KMS-11 (cell line): ENCODE results near the gene GDE1.
A peak's percentile ranks its signal among the peaks of the same experiment; 100 is the strongest.

Source experiments
- H2AFZ ChIP-seq: fragments of 200-600 bp; sonication (generic); 2 replicates; pipeline ENCODE4 v1.6.1; 2016; ENCODE audit warnings: antibody characterized with exemption, mixed run types, low read depth
- H3K27ac ChIP-seq: fragments of 200-600 bp; sonication (generic); 2 replicates; pipeline ENCODE4 v1.6.1; 2016; ENCODE audit warnings: mild to moderate bottlenecking, mixed run types
- H3K27me3 ChIP-seq: fragments of 200-600 bp; sonication (generic); 2 replicates; pipeline ENCODE4 v1.6.1; 2017; ENCODE audit warnings: mild to moderate bottlenecking, low read depth, mixed run types, moderate library complexity; ENCODE audit not compliant: insufficient read depth
- H3K36me3 ChIP-seq: fragments of 200-600 bp; sonication (generic); 2 replicates; pipeline ENCODE4 v1.6.1; 2017; ENCODE audit warnings: mild to moderate bottlenecking, mixed run types; ENCODE audit not compliant: insufficient read depth
- H3K4me1 ChIP-seq: fragments of 200-600 bp; sonication (generic); 2 replicates; pipeline ENCODE4 v1.6.1; 2016; ENCODE audit warnings: mild to moderate bottlenecking, low read depth, mixed run types; ENCODE audit not compliant: poor library complexity, severe bottlenecking
- H3K4me2 ChIP-seq: fragments of 200-600 bp; sonication (generic); 2 replicates; pipeline ENCODE4 v1.7.0; 2016; ENCODE audit warnings: mild to moderate bottlenecking, mixed run types
- H3K4me3 ChIP-seq: fragments of 200-600 bp; sonication (generic); IDR thresholded peaks from 2 replicates; pipeline ENCODE4 v1.6.1; 2017; ENCODE audit warnings: low read depth, low read length, mixed read lengths; ENCODE audit not compliant: insufficient read depth
- H3K79me2 ChIP-seq: fragments of 200-600 bp; sonication (generic); 2 replicates; pipeline ENCODE4 v1.6.1; 2016; ENCODE audit warnings: low read depth, mixed run types; ENCODE audit not compliant: insufficient read depth
- H3K9ac ChIP-seq: fragments of 200-600 bp; sonication (generic); 2 replicates; pipeline ENCODE4 v1.6.1; 2016; ENCODE audit warnings: mild to moderate bottlenecking, mixed run types
- H4K20me1 ChIP-seq: fragments of 200-600 bp; sonication (generic); 2 replicates; pipeline ENCODE4 v1.6.1; 2016; ENCODE audit warnings: mild to moderate bottlenecking, mixed run types; ENCODE audit not compliant: insufficient read depth
- TF ChIP-seq, protein P1 (sequence below): fragments of 200-600 bp; sonication (generic); conservative IDR thresholded peaks from 2 replicates; pipeline ENCODE4 v1.6.1; 2017; ENCODE audit warnings: low read depth, mild to moderate bottlenecking, antibody characterized with exemption, low read length, moderate library complexity, mixed read lengths

Gene GDE1

DNA sequence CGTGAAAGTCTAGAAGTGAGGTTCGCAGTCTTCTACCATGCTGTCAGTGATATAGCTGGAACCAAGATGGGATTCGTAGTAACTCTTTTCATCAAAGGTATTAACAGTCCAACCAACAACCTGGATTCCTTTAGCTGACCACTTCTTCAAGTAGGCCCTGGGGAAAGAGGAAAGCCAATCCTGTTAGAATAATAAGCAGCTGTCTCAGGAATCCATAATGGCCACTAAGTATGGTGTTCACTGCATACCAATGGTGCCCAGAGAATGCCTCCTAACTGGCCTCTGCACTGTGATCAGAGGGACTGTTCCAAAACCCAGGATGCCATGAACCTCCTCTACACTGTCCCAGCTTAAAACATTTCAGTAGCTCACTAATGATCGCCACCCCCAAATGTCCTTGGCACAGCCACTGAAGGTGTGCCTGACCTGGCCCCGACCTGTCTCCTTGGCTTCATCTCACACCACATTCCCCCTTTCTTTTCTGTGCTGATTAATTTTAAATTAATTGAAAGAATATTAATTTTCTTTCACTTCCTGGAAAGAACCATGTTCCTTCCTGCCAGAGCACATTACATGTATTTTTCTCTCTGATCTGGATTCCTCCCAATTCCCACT lies 18.3 kb downstream of the GDE1 start:
- Histone ChIP-seq H3K4me2 (no peak overlapping the region), H3K79me2 (no peaks in the 10 kb centered on the region), H4K20me1 (no peaks in the 10 kb centered on the region), H3K9ac (no peak overlapping the region), H2AFZ (no peak overlapping the region), H3K4me3 (no peak overlapping the region), H3K36me3 (no peaks in the 10 kb centered on the region), H3K27me3 (no peaks in the 10 kb centered on the region), H3K4me1 (no peaks in the 10 kb centered on the region), H3K27ac (no peak overlapping the region)
- TF ChIP-seq, protein P1, sequence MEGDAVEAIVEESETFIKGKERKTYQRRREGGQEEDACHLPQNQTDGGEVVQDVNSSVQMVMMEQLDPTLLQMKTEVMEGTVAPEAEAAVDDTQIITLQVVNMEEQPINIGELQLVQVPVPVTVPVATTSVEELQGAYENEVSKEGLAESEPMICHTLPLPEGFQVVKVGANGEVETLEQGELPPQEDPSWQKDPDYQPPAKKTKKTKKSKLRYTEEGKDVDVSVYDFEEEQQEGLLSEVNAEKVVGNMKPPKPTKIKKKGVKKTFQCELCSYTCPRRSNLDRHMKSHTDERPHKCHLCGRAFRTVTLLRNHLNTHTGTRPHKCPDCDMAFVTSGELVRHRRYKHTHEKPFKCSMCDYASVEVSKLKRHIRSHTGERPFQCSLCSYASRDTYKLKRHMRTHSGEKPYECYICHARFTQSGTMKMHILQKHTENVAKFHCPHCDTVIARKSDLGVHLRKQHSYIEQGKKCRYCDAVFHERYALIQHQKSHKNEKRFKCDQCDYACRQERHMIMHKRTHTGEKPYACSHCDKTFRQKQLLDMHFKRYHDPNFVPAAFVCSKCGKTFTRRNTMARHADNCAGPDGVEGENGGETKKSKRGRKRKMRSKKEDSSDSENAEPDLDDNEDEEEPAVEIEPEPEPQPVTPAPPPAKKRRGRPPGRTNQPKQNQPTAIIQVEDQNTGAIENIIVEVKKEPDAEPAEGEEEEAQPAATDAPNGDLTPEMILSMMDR = no peak

DNA sequence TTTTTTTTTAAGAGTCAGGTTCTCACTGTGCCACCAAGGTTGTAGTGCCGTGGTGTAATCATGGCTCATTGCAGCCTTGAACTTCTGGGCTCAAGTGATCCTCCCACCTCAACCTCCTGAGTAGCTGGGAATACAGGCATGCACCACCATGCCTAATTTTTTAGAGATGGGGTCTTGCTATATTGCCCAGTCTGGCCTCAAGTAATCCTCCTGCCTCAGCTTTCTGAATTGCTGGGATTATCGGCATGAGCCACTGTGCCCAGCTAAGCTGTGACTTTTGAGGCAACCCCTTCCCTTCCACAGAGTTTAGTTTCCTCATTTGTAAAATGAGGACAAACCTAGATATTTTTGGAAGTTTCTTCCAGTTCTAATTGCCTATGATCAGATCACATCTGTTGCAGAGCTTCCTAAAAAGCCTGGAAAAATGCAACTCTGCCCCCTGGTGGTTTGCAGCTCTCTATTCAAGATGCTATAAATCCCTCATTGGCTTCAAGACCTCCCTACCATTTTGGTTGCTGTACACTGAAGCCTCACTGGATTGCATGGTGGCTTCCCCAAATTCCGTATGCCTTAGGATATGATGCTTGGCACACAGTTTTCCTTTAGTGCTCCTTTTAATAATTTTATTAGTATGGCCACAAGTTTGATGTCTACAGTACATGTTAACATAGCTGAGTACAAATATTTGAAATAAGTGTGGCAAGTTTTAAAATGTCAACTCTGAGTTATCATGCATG lies 19.3 kb downstream of the GDE1 start:
- Histone ChIP-seq H3K36me3 (no peaks in the 10 kb centered on the region), H4K20me1 (no peaks in the 10 kb centered on the region), H3K9ac (no peak overlapping the region), H3K27ac (no peak overlapping the region), H3K27me3 (no peaks in the 10 kb centered on the region), H3K4me3 (no peak overlapping the region), H3K79me2 (no peaks in the 10 kb centered on the region), H2AFZ (no peak overlapping the region), H3K4me2 (no peak overlapping the region), H3K4me1 (no peaks in the 10 kb centered on the region)
- TF ChIP-seq, protein P1 = peak; percentile 88

DNA sequence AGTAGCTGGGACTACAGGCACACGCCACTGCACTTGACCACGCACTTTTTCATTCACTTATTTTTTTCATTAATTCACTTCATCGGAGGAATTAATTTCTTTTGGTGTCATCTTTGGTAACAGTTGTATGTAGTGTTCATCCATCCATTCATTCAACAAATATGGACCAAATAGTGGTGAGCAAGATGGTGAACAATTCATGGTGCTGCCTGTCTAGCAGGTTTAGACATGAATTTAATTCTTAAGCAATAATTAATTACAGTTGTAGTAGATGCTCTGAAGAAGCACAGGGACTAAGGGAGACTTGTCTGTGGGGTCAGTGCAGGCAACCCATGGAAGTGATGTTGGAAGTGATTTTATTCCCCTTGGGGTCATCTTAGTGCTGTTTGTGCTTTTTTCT lies 22.4 kb downstream of the GDE1 start:
- Histone ChIP-seq H3K4me1 (no peaks in the 10 kb centered on the region), H3K36me3 (no peaks in the 10 kb centered on the region), H3K79me2 (no peaks in the 10 kb centered on the region), H3K9ac (no peak overlapping the region), H3K27me3 (no peaks in the 10 kb centered on the region), H2AFZ (no peak overlapping the region), H3K4me3 (no peak overlapping the region), H4K20me1 (no peaks in the 10 kb centered on the region), H3K27ac (no peak overlapping the region), H3K4me2 (no peak overlapping the region)
- TF ChIP-seq, protein P1 = no peak

DNA sequence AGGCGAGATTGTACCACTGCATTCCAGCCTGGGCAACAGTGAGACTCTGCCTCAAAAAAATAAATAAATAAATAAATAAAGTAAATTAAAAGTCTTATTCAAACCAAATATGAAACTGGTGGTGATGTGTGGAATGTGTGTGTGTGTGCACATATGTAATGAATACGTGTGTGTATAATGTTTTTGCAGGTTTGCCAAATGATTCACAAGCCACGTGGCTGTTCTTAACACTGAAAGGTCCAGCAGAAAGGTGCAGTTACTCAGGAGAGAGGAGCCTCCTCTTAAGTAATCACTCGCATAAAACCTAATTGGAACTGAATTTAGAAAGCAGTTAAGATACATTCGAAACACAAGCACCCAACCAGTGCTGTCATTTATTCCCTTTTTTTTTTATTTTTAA lies 22.9 kb downstream of the GDE1 start:
- H3K36me3 ChIP-seq = no peaks in the 10 kb centered on the region
- H2AFZ ChIP-seq = no peak overlapping the region
- no peak overlapping the region for H3K4me2 ChIP-seq
- no peaks in the 10 kb centered on the region for H4K20me1 ChIP-seq
- no peaks in the 10 kb centered on the region for H3K27me3 ChIP-seq
- H3K27ac ChIP-seq = no peak overlapping the region
- no peaks in the 10 kb centered on the region for H3K79me2 ChIP-seq
- H3K4me1 ChIP-seq = no peaks in the 10 kb centered on the region
- H3K4me3 ChIP-seq = no peak overlapping the region
- no peak overlapping the region for H3K9ac ChIP-seq
- TF ChIP-seq, protein P1 = no peak
